ENCODE measurements around the gene RXRG.
"Not testable (repeated sequence)": the region's sequence is repeated elsewhere in the genome, so short reads cannot be mapped to it uniquely, and the experiment has no call there.

Gene RXRG

DNA sequence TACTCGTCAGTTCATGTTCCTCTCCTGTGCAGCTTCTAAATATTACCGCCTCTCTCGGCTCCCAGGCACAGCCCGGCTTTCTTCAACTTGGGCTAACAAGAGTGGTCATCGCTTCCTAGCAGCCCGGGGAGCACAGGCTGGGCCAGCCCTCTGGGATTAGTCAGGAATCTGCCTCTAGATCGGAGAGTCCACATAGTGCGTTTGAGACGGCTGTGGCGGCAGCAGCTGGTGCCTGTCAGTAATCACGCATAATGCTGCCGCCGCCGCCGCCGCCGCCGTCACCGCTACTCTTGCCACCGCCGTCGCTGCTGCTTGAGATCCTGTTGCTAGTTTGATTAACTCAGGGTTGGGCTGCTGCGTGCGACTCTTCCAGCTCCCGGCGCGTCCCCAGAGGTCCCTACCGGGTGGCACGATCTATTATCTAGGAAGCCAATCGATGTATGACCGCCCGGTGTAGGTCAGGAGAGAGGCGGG is at the start of gene RXRG:
TSS of gene RXRG (minus strand) at position 230 of the 474 bp plus-strand sequence. CDS start 233 bp downstream, outside the sequence.
- DNase-seq = no peak

DNA sequence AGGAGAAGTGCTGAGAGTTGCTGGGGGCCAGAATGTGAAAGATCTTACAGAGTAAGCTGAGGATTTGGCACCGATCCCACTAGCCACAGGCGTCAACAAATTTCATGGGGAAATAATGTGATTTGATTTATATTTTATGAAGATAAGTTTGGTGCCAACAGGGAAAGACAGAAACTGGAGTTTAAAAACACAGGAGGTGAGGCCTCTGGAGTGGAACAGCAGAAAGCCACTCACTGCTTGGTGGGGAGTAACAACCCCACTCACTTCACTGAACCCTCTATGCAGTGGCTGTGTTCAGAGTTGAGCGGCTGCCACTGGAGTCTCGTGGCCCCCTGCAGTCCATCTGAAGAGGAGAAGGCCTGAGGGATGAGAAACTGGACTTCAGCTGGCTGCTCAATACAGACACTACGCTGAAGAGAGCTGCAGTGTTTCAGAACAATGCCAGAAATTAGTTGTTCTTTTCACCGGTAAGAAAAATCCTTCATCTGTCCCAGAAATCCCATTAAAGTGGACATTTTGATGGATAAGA is 48.0 kb upstream of the RXRG start:
- no peak for DNase-seq

DNA sequence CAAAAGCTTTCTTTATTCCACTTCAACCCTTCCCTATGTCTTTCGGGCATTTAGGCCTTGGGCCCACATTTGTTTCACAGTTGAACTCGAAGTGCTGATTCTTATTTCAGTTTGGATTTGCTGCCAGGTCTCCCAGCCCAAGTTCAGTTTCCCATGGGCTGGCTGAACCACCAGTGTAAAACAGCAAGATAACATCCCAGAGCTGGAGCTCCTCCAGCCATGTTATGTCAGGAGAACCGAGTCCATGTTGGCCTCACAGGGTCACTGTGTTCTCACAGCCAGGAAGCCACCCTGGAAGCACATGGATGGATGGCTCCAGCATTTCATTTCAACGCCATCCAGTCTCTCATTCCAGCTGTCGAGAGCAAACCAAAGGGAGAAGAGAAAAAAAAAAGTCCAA is 45.2 kb upstream of the RXRG start:
- DNase-seq = no peak

DNA sequence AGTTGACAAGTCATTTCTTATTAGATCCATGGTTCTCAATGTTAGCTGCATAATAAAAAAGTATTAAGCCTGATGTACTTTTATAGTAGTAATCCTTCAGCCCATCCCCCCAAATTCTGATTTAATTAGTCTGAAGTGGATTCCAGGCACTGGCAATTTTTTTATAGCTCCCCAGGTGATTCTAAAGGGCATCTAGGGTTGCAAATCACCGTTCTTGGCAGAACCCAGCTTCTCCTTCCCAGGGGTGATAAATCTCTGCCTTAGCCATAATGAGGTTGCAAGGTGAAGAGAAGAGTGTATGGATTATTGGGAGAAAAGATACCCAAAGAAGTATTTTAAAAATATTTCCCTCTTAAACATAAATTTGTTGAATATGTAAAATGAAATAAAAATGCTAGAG is 43.0 kb upstream of the RXRG start:
- no peak for DNase-seq

DNA sequence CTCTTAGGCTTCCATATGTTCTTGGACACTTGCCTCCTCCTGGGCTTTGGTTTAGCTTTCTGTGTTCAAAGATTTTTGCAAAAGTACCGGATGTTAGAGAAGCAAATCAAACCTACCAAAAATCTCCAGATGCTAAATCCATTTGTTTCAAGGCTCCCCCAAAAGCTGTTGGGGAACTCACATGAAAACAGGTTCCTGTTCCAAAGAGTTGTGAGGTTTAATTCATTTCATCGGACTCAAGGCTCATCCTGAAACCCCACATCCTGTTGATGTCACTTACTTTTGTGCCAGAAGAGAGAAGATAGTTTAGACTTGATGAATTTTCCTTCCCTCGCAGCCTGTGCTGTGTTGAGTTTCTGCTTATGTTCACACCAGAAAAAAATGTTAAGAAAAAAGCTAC is 41.7 kb upstream of the RXRG start:
- DNase-seq = no peak

DNA sequence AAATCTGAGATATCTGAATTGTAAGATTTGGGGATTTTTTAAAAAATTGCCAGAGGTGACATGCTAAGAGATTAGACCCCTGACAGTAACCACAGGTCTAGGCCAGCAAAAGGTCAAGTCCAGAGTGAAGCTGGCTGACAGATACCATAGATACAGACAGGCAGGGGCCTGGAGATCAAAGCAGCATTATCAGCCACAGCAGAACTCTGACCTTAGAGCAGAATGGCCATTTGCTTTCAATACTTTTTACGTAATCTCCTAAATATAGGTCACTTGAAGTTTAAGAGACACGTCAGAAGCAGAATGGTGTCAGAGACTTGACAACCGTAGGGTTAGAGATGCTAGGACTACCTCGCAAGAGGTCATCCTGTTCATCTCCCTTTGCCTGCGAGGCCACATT is 40.8 kb upstream of the RXRG start:
- no peak for DNase-seq

DNA sequence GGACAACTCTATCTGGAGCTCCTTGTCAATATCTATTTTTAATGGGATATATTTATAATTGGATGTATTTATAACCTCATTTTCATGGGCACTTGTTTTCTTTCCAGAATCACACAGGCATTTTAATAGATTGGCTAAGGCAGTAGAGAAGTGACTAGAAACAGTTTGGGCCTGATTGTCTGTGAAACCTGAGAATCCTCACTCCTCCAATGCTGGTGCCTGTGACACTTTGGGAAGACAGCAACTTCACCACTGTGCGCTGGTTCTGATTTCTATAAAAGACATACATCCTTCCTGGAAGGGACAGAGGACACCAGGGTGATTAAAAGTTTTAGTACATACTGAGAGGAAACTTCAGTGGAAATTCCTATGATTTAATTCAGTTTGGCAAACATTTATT is 39.6 kb upstream of the RXRG start:
- no peak for DNase-seq

DNA sequence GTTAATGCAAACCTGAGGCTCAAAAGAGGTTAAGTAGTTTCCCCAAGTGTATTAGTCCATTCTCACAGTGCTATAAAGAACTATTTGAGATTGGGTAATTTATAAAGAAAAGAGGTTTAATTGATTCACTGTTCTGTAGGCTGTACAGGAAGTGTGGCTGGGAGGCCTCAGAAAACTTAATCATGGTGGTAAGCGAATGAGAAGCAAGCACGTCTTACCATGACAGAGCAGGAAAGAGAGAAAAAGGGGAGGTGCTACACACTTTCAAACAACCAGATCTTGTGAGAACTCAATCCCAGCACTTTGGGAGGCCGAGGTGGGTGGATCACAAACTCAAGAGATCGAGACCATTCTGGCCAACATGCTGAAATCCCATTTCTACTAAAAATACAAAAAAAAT is 38.5 kb upstream of the RXRG start:
- DNase-seq = no peak

DNA sequence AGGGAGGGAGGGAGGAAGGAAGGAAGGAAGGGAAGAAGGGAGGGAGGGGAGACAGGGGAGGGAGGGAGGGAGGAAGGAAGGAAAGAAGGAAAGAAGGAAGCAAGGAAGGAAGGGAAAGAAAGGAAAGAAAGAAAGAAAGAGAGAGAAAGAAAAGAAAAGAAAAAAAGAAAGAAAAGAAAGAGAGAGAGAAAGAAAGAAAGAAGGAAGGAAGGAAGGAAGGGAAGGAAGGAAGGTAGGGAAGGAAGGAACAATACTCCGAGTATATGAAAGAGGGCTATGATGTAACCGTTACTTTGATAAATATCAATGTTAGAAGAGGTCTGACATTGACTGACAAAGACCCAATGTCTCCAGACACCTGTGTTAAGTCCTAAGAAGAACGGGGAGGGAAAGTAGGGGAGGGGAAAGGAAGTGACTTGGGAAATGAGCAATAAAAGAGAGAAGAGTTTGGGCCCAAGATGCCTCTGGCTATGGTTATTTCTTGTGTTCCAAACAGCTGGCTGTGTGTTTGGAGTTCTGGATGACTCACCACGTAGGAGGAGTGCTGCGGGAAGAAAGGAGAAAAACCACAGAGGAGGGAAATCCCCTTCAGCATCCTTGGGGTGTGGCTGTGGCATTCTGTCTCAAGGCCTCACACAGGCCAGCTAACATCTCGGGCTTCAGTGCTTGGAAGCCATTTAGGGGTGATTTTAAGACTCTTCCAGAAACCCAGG is 37.0 kb upstream of the RXRG start:
- DNase-seq = no peak

DNA sequence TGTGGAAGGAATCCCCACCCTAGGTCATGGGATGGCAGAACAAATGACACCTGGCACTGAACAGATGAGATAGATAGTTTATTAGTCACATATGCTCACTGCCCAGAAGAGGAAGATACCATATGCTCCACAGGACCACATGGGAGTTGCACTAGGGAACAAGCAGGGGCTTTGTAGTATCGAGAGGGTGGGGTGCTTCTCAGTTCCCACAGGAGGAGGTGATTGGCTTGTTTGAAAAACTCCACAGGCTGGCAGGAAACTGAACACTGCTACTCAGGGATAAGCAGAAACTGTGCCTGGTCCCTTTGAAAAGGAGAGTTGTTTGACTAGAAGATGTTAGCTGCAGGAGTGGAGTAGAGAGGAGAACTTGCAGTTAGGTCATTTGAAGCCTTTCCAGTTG is 31.9 kb upstream of the RXRG start:
- no peak for DNase-seq

DNA sequence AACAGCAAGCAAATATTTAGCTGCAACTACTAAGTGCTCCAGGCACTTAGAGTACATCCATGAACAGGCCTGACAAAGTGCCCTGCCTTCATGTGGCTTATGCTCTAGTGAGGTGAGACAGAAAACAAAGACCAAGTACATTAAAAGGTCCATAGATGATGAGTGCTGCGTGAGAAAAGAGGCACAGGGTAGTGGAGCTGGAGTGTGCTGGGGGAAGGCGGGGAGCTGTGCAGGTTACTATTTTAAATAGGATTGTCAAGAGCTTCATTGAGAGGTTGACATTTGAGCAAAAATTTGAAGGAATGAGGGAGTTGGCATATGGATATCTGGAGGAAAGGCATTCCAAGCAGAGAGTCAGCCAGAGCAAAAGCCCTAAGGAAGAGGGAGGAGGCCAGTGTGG is 29.3 kb upstream of the RXRG start:
- no peak for DNase-seq

DNA sequence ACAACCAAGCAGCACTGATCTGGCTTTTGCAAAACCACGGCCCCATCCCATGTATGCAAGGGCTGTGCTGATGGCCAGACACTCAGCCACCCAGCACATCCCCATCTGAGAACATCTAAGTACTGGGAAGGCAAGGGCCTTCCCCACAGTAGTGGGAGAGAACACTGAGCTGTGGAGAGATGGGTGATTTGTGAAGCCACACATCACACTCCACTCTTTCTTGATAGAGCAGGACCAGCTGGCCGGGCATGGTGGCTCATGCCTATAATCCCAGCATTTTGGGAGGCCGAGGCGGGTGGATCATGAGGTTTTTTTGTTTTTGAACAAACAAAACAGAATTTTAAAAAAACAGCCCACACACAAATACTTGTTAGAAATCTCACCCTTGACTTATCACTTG is 28.2 kb upstream of the RXRG start:
- DNase-seq = no peak

DNA sequence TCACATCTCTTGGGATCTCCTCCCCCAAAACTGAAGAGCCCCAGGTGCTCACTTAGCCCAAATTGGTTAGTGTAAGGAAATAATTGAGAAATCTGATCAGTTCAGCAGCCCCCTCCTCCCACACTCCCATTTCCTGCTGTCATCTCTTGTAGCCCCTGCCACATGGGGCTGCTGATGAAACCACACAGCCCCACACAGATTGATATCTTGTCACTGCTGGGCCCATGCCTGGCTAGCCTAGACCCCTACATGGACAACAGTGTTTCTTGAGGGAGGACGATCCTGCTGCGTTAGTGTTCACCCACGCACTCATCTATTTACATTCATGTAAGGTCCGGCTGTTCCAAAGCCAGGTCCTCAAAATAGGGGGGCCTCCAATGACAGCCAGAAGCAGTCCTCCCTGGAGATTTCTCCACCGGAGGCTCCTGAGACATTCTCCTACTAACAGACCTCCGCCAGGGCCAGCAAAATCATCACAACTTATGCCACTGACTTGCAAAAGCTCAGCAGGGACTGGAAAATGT is 23.9 kb upstream of the RXRG start:
- no peak for DNase-seq

DNA sequence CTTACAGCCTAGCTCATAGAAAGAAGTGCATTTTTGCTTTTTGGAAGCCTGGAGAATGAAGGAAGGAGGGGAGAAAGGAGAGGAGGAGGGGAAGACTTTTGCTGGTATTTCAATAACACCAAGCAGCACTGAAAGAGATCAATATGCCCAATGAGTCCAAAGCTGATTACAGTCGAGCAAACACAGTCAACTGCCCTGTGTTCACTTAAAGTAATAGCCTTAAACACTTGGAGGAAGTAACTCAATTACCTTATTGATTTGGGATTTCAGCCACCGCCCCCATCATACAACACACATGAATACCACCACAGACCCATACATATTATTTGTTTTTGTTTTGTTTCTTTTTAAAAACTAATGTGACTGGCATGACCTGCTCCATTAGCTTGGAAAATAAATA is 23.3 kb upstream of the RXRG start:
- no peak for DNase-seq

DNA sequence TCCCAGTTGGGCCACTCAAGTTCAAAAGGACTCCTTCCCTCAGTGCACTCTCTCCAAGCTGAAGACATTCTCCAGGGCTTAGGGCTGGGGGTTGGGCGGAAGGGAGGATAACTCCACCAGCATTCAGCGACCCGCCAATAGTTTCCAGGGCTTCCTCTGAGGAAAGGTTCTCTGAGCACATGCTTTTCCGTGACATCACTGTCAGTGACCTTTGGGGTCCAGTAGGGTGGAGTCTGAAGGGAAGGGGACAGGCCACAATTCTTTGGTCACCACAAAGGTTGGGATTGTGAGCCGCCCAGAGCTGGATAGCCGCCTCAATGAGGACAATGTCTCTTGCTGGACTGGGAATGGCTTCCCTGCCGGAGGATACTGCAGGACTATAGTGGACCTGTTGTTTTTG is 22.8 kb upstream of the RXRG start:
- DNase-seq = no peak

DNA sequence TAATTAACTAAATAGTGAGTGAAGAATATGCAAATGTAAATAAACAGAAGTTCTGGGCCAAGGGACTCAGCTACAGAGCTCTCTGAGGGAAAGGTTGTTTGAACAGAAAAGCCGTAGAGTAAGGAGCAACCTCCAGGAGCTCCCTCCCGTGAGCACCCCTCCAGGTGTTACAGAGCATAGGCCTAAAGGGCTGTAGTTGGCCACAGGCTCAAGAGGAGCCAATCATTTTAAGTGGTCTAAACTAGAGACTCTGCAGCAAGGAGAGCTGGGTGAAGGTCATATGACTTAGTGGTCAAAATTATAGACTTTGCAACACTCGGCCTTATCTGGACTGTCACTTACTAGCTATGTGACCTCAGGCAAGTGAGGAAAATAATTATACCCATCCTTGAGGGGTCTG is 19.1 kb upstream of the RXRG start:
- no peak for DNase-seq

DNA sequence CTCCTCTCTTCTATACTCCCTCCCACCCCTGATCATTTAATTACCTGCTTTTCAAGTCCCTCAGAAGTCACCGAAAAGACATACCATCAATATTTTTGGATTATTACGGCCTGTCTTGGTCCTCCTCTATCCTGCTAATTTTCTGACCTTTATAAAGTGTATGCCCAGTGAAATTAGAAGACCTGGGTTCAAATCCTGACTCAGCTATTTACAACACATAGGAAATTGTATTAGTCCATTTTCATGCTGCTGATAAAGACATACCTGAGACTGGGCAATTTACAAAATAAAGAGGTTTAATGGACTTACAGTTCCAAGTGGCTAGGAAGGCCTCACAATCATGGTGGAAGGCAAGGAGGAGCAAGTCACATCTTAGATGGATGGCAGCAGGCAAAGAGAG is 14.8 kb upstream of the RXRG start:
- not testable (repeated sequence) for DNase-seq

DNA sequence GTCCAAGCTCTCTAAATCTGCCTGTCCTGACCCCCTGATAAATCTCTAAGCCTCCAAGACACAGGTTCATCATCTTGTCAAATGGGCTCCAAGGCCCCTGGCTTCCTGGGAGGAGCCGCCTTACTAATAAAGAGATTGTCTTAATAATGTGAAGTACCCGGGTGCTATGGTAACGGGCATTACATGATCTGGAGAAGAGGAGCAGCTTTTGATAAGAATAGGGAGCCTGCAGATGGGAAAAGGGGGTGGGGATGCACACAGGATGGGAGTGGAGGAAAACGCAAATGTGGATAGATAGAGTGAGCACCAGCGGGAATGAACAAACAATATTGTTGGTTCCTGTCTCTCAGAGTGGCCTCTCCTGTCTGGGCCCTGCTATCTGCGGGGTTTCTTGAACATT is 11.9 kb upstream of the RXRG start:
- no peak for DNase-seq

DNA sequence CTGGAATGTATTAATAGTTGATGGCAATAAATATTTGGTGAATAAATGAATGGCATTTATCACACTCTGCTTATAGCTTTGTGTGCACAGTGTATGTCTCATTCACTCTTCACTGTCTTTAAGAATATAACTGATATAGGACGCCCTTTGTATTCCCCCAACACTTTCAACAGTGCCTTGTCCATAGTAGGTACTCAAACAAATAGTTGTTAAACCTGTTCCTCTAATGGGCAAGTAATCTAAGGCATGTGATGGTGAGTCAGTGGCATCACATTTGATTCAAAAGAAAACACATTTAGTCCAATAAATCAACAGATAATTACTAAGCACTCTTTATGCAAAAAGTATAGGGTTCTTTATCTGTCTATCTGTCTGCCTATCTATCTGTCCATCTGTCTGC is 11.2 kb upstream of the RXRG start:
- no peak for DNase-seq

DNA sequence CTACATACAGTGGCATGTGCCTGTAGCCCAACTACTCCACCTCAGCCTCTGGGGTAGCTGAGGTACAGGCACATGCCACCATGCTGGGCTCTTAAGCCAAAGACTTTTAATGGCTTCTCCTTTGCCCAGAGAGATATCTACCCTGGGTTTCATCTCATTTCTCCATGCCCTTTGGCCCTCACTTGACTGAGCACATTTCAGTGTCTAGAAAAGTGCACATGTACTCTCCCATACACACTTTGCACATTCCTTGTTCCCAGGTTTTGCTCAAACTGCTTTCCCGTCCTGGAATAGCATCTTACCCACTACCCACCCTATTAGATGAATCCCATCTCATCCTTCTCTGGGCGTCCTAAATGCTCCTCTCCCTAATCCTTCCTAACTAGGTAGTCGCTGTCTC is 10.2 kb upstream of the RXRG start:
- no peak for DNase-seq

DNA sequence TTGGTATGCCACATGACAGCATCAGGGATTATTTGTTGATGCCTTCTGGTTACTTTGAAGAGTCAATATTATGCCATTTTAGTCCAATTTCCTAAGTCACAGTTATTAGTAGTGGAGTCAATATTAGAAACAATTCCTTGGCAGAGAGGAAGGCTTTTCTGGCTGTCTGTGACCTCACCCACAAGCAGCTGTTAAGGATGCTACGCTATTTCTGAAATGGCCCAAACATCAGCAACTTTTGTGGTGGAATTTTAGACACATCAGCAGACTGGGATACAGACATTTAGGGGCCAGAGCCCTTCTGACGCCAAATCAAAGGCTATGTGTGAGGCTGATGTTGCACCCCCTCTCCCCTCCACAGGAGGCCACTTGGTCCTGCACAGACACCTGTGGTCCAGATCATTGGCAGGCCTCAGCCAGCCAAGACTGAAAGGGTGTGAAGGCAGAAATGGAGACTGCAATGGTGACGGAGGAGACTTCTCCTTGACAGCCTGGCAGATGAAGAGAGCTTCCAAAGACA is 9.2 kb upstream of the RXRG start:
- DNase-seq = no peak

DNA sequence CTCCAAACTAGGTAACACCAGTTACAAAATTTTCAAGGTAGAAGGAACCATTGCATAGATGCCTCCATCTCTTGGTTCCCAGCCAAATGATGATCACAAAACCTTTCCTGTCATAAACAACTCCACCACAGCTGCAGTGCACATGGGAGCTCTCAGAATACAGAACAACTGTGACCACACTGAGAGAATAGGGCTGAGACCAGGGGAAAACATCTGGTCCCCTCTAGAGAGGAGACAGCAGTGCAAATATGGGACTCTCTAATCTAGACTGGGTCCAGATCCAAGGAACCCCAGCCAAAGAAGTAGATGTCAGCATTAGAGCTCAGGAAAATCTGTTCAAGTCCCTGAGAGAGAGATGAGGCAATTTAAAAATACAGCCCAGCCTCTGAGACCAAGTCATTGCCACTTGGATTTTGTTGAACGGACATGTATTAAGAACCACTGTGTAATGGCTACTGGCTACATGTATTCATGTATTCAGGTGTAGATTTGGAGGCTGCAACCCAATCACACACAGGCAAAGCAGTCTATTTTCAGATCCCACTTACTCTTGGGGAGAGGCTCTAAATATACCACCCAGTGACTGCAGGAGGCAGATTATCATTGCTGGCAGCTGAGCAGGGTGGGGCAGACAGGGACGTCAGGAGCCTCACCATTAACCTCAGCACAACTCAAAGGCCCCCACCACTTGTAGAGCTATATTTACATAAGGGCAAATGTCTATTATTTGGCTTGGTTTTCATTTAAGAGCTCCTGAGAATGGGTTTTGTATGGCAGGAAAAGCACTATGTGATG is 7.6 kb upstream of the RXRG start:
- DNase-seq = no peak

DNA sequence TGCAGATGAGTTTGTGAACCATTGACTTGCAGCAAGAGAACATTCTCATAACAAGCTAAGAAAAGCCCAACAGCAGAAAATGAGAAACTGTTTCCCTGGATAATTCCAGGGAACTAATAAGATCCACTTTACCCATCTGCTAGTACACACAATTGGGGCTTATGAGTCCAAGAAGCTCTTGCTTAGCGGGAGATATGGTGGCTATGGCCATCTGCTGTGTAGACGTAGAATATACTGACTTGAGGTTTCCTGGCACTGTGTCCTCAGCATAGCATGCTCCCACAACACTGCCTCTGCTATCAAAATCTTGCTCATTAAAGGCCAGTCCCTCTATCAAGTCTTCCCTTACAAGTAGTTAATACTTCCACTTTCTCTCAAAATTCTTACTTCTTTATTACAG is 6.8 kb upstream of the RXRG start:
- no peak for DNase-seq

DNA sequence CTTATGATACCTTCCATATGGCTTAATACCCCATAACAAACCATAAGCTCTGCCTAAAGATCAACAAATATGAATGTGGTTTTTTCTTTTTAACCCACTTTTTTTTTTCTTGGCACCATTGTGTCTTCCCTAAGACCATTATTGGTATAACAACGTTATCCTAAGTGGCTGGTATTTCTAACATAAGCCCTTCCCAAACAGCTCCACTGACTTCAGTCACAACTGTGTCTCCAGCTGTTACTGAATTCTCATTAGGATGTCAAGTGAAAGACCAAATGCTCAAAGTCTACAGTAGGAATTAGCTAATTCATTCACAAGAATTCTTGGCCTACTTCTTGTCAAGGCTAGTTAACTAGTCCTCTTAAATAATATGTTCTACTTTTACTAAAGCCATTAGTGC is 4.2 kb upstream of the RXRG start:
- DNase-seq = no peak
